GM13976 (cell line): Measurements from ENCODE around the gene TRIM75.
A peak's percentile ranks its signal among the peaks of the same experiment; 100 is the strongest.

Source experiments
- DNase-seq: peaks from one replicate; pipeline ENCODE4 v3.0.0; 2012; ENCODE audit warnings: low spot score
- CTCF ChIP-seq: IDR thresholded peaks from 2 replicates; pipeline ENCODE4 v1.5.1; 2012; ENCODE audit warnings: borderline replicate concordance, mild to moderate bottlenecking; ENCODE audit not compliant: insufficient read depth; ENCODE audit errors: extremely low read depth, missing control alignments, control extremely low read depth
- in situ Hi-C: fragments of 300-500 bp; cut with MboI; formaldehyde crosslinking; loops from one replicate; pipeline ENCODE4 v1.12.0; 2022; ENCODE audit warnings: low sequenced_read_pairs, mixed read lengths, inconsistent platforms; ENCODE audit not compliant: unreplicated experiment

Gene TRIM75

DNA sequence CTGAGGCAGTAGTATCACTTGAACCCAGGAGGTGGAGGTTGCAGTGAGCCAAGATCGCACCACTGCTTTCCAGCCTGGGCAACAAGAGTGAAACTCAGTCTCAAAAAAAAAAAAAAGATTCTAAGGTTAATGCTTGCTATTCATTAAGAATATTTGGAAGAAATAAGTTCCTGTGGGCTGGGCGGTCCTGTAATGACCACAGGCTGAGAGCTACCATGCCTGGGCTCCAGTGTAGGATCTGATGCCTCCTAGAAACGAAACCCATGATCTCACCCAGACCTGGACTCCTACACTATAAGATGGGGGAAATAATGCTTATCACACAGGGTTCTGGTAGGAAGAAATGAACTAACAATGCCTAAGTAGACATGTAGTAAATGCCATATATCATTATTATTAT is 41.2 kb downstream of the TRIM75 start:
- TF ChIP-seq CTCF = no peak
- in situ Hi-C loops = no loop called here
- DNase-seq = no peak

DNA sequence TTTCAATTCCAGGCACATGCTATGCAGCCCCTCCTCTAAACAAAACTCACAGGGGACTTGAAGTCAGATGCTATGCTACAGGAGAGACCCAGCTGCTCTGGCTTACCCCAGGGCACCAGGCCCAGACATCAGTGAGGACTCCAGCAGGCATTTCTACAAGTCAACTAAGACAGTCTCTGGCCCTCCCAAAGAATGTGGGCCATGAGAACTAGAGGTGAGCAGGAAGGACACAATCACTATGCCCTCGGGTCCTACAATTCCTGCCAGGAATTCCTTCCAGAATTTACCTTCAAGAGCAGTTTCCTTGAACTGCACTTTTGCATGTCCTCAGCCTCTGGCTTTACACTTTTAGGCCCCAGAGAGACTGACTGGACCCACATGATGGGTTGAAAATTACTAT is 41.6 kb downstream of the TRIM75 start:
- DNase-seq = no peak
- TF ChIP-seq CTCF = no peak
- in situ Hi-C loops = no loop called here

DNA sequence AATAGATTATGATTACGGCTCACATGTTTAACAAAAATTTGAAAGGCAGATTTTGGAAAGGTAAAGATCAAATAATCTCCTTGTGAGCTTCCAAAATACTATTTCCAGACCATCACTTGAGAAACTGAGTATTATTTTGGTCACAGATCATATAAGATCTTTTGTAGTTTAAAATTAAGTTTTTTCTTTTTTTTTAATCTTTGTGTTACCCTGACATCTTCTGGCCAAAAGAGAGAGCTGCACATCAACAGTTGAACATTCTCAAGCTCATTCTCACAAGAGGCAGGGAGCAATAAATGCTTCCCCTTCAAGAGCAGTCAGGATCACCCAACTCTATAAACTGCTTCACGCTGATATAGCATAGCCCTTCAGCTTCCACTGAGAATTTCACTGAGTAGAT is 43.1 kb downstream of the TRIM75 start:
- peak; percentile 35 for TF ChIP-seq CTCF
- DNase-seq = peak; percentile 59
- in situ Hi-C loops = no loop called here

- TF ChIP-seq CTCF = no peak
- in situ Hi-C loops = no loop called here
- no peak for DNase-seq
Measured at GRCh38 chr4:165101641-165102040, 48.0 kb downstream of the TRIM75 start.

DNA sequence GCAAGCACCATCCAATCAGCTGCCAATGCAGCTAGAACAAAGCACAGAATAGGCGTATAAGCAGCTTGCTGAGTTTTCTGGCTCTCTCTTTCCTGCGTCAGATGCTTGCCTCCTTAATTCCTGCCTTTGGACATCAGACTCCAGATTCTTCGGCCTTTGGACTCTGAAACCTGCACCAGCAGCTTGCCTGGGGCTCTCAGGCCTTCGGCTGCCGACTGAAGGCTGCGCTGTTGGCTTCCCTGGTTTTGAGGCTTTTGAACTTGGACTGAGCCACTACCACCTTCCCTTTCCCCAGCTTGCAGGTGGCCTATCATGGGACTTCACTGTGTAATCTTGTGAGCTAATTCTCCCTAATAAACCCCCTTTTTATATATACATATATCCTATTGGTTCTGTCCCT is 52.9 kb downstream of the TRIM75 start:
- DNase-seq = no peak
- no peak for TF ChIP-seq CTCF
- in situ Hi-C loops = no loop called here
